CD14-positive monocyte (primary cell): ENCODE data around the gene RAB40C. TPM values are rescaled to one million over a fixed set of nuclear protein-coding genes. Genes with fewer than 3 reads are reported as not detected.

Experiments used
- DNase-seq, 3 donors: peaks; one replicate each; pipeline ENCODE4 v3.0.0-alpha.2; 2011 to 2022
- H2AFZ ChIP-seq: 2 replicates; pipeline ENCODE4 v1.6.0; 2012; ENCODE audit warnings: mild to moderate bottlenecking, low read depth, low read length, inconsistent platforms; ENCODE audit not compliant: insufficient read depth, poor library complexity, severe bottlenecking
- H3K27ac ChIP-seq, 2 donors: 1 replicate in 1 of 2; 2 replicates in 1 of 2; pipeline ENCODE4 v1.5.1; 2012 to 2013; ENCODE audit warnings: low read length in 2 of 2, control low read depth in 1 of 2, inconsistent platforms in 1 of 2, low read depth in 1 of 2, mild to moderate bottlenecking in 1 of 2
- H3K27me3 ChIP-seq, 2 donors: one replicate each; pipeline versions ENCODE4 v1.6.0 to v1.6.1; 2011 to 2013; ENCODE audit warnings: low read length in 2 of 2; ENCODE audit not compliant: control insufficient read depth in 2 of 2, insufficient read depth in 2 of 2
- H3K36me3 ChIP-seq, 2 donors: replicated peaks in 1 of 2; 1 replicate in 1 of 2; 2 replicates in 1 of 2; pipeline versions ENCODE4 v1.5.1 to v1.6.1; 2012 to 2013; ENCODE audit warnings: low read length in 2 of 2, control low read depth in 1 of 2, inconsistent platforms in 1 of 2, mild to moderate bottlenecking in 1 of 2; ENCODE audit not compliant: insufficient read depth in 2 of 2, control insufficient read depth in 1 of 2
- H3K4me1 ChIP-seq, 2 donors: 1 replicate in 1 of 2; 2 replicates in 1 of 2; pipeline versions ENCODE4 v1.5.1 to v1.6.1; 2012 to 2013; ENCODE audit warnings: low read length in 2 of 2, control low read depth in 1 of 2, inconsistent platforms in 1 of 2, mild to moderate bottlenecking in 1 of 2, moderate library complexity in 1 of 2; ENCODE audit not compliant: insufficient read depth in 2 of 2, control insufficient read depth in 1 of 2
- H3K4me2 ChIP-seq: replicated peaks from 2 replicates; pipeline ENCODE3; 2012; ENCODE audit warnings: low read length, moderate library complexity, mild to moderate bottlenecking; ENCODE audit not compliant: poor library complexity, severe bottlenecking; ENCODE audit errors: extremely low read depth
- H3K4me3 ChIP-seq, 3 experiments: fragments of 200-600 bp in 1 of 3; sonication (generic) in 1 of 3; replicated peaks in 1 of 3; 1 replicate in 2 of 3; 2 replicates in 1 of 3; pipeline ENCODE4 v1.5.1; 2011 to 2013; ENCODE audit warnings: low read length in 3 of 3, mild to moderate bottlenecking in 3 of 3, control low read depth in 2 of 3, low read depth in 2 of 3, inconsistent platforms in 1 of 3, moderate library complexity in 1 of 3
- H3K79me2 ChIP-seq: 2 replicates; pipeline ENCODE4 v1.6.0; 2012; ENCODE audit warnings: mild to moderate bottlenecking, control low read depth, inconsistent platforms, low read length, moderate library complexity; ENCODE audit not compliant: insufficient read depth
- H3K9ac ChIP-seq: 2 replicates; pipeline ENCODE4 v1.6.0; 2017; ENCODE audit warnings: low read length, mild to moderate bottlenecking; ENCODE audit not compliant: insufficient read depth, poor library complexity, severe bottlenecking
- H3K9me3 ChIP-seq, 2 donors: replicated peaks in 1 of 2; 1 replicate in 1 of 2; 2 replicates in 1 of 2; pipeline versions ENCODE4 v1.5.1 to v1.6.1; 2012 to 2013; ENCODE audit warnings: low read length in 2 of 2, control low read depth in 1 of 2; ENCODE audit not compliant: control insufficient read depth in 1 of 2, insufficient read depth in 1 of 2
- H4K20me1 ChIP-seq: 2 replicates; pipeline ENCODE4 v1.6.0; 2012; ENCODE audit warnings: mild to moderate bottlenecking, low read length, control low read depth, moderate library complexity; ENCODE audit not compliant: insufficient read depth
- H3K27ac Mint-ChIP-seq, 7 donors: one replicate each; pipeline ENCODE4 v1.8.0; 2020; ENCODE audit warnings: mild to moderate bottlenecking in 7 of 7, mixed read lengths in 7 of 7, moderate library complexity in 6 of 7, inconsistent platforms in 2 of 7
- H3K27me3 Mint-ChIP-seq, 3 donors: one replicate each; pipeline ENCODE4 v1.8.0; 2021 to 2022; ENCODE audit warnings: low read depth in 3 of 3, mild to moderate bottlenecking in 3 of 3, mixed read lengths in 3 of 3, moderate library complexity in 3 of 3, inconsistent platforms in 1 of 3
- H3K36me3 Mint-ChIP-seq, 2 donors: one replicate each; pipeline ENCODE4 v1.8.0; 2020; ENCODE audit warnings: mixed read lengths in 2 of 2, inconsistent platforms in 1 of 2, mild to moderate bottlenecking in 1 of 2
- H3K4me1 Mint-ChIP-seq: one replicate; pipeline ENCODE4 v1.8.0; 2020; ENCODE audit warnings: mild to moderate bottlenecking, mixed read lengths
- H3K4me3 Mint-ChIP-seq, 2 donors: one replicate each; pipeline ENCODE4 v1.8.0; 2020; ENCODE audit warnings: mild to moderate bottlenecking in 2 of 2, mixed read lengths in 2 of 2, moderate library complexity in 1 of 2
- H3K9me3 Mint-ChIP-seq, 7 donors: one replicate each; pipeline ENCODE4 v1.8.0; 2020 to 2022; ENCODE audit warnings: mixed read lengths in 7 of 7, mild to moderate bottlenecking in 6 of 7, moderate library complexity in 6 of 7, inconsistent platforms in 2 of 7
- CTCF ChIP-seq: fragments of 200-600 bp; IDR thresholded peaks from one replicate; pipeline ENCODE4 v1.8.0; 2022; ENCODE audit warnings: antibody characterized with exemption, mild to moderate bottlenecking
- whole genome bisulfite sequencing: methylation state at CpG from one replicate; pipeline ENCODE4 v1.1.5; 2013; ENCODE audit warnings: missing lambda C conversion rate; ENCODE audit not compliant: insufficient coverage; 5-methylcytosine and 5-hydroxymethylcytosine counted together
- intact Hi-C, 2 donors: fragments of 100-400 bp; cut with micrococcal nuclease; formaldehyde crosslinking; loops; one replicate each; pipeline versions ENCODE4 v1.15.0 to v1.15.1; 2023
- polyA plus RNA-seq, 3 donors: library from polyadenylated mRNA; depleted of rRNA in 1 of 3; unstranded in 2 of 3; stranded (reverse) in 1 of 3; fragments of 300-500 nt in 2 of 3; fragments of >200 nt in 1 of 3; fragmentation: Illumina TruSeq in 2 of 3; gene quantifications; 1 replicate in 2 of 3; 2 replicates in 1 of 3; pipeline ENCODE4 v1.2.3, GENCODE V29; 2012 to 2021

RAB40C gene
- polyA plus RNA-seq, 3 donors, result 10.0 to 22.6 (median 10.9) TPM

- H3K4me1 ChIP-seq, result peaks cover 18 to 39% of the 10 kb centered on the region in 2 donors
- Mint-ChIP-seq H3K36me3 (peaks cover 5 to 21% of the 10 kb centered on the region in 2 donors), H3K9me3 (peaks cover 0 to 2% (median 0%) of the 10 kb centered on the region in 7 donors), H3K27me3 (peaks cover 0 to 3% (median 0%) of the 10 kb centered on the region in 3 donors), H3K4me1 (peaks cover 32% of the 10 kb centered on the region), H3K4me3 (peak within 1 kb of the TSS; percentile 73 to 85), H3K27ac (peak within 1 kb of the TSS; percentile 72 to 91 (median 87))
- intact Hi-C loops, result no loop called here
- H4K20me1 ChIP-seq, result peaks cover 38% of the 10 kb centered on the region
- H3K79me2 ChIP-seq, result peaks cover 10% of the 10 kb centered on the region
- peak within 1 kb of the TSS; percentile 85 for H3K4me2 ChIP-seq
- peak within 1 kb of the TSS; percentile 94 for H2AFZ ChIP-seq
- H3K9me3 ChIP-seq, result no peaks in the 10 kb centered on the region
- peak within 1 kb of the TSS; percentile 85 for H3K9ac ChIP-seq
- WGBS, result under 1% methylated on average over 91 of the region's 91 CpGs
- no peaks in the 10 kb centered on the region for H3K27me3 ChIP-seq
- H3K27ac ChIP-seq, result peak within 1 kb of the TSS; percentile 82 to 90
- peak within 1 kb of the TSS; percentile 36 to 79 (median 67) for H3K4me3 ChIP-seq
- no peak for TF ChIP-seq CTCF
- no peaks in the 10 kb centered on the region for H3K36me3 ChIP-seq
- peak; percentile 91 to 94 (median 94) for DNase-seq
Observed at GRCh38 chr16:648781-649589, 59.1 kb downstream of the RAB40C start, which contains the start of gene WDR90. WDR90 (plus strand) TSS chr16:649365; CDS start chr16:649417, 52 bp downstream.

GRCh38 chr16:649631-650030 is 59.8 kb downstream of the RAB40C start:
- H3K79me2 ChIP-seq, result peaks cover 10% of the 10 kb centered on the region
- Mint-ChIP-seq H3K36me3 (peaks cover 1 to 20% of the 10 kb centered on the region in 2 donors), H3K27me3 (peaks cover 0 to 3% (median 0%) of the 10 kb centered on the region in 3 donors), H3K4me3 (peak overlapping the region; percentile 59 to 68), H3K27ac (no peak overlapping the region), H3K4me1 (peaks cover 25% of the 10 kb centered on the region), H3K9me3 (peaks cover 0 to 2% (median 0%) of the 10 kb centered on the region in 7 donors)
- no peaks in the 10 kb centered on the region for H3K9me3 ChIP-seq
- peaks cover 31% of the 10 kb centered on the region for H4K20me1 ChIP-seq
- no peaks in the 10 kb centered on the region for H3K36me3 ChIP-seq
- intact Hi-C loops, result loop anchor here in 1 of 2 donors (5.0 kb wide), 1 partner anchor 67 kb away; no protein-coding TSS in a partner anchor
- H3K4me3 ChIP-seq, result peak overlapping the region; percentile 9 to 79 (median 36)
- H3K27ac ChIP-seq, result no peak overlapping the region
- no peak for DNase-seq
- H2AFZ ChIP-seq, result peak overlapping the region; percentile 94
- 2% methylated on average over 44 of the region's 44 CpGs for WGBS
- peaks cover 18 to 37% of the 10 kb centered on the region in 2 donors for H3K4me1 ChIP-seq
- H3K27me3 ChIP-seq, result no peaks in the 10 kb centered on the region
- peak overlapping the region; percentile 85 for H3K9ac ChIP-seq
- H3K4me2 ChIP-seq, result peak overlapping the region; percentile 85
- TF ChIP-seq CTCF, result no peak
